Measurements from ENCODE around the gene CTSA.

Gene CTSA

GRCh38 chr20:45848421-45848820, 42.7 kb upstream of the CTSA start:
- Histone ChIP-seq H3K9me3 (no peaks in the 10 kb centered on the region), H3K4me3 (ENCODE audit: low read depth, low read length) (no peak overlapping the region), H3K27me3 (no peaks in the 10 kb centered on the region), H3K4me1 (no peaks in the 10 kb centered on the region), H3K36me3 (peaks cover 25% of the 10 kb centered on the region)
- TF ChIP-seq CTCF (IDR thresholded peaks at IDR 0.05; ENCODE audit: low read depth, low read length), result no peak
- DNase-seq, result no peak

GRCh38 chr20:45848969-45849582, 42.1 kb upstream of the CTSA start:
- H3K9me3 ChIP-seq, result no peaks in the 10 kb centered on the region
- H3K27me3 ChIP-seq, result no peaks in the 10 kb centered on the region
- DNase-seq, result no peak
- TF ChIP-seq CTCF (IDR thresholded peaks at IDR 0.05; ENCODE audit: low read depth, low read length), result no peak
- H3K4me3 ChIP-seq (ENCODE audit: low read depth, low read length), result no peak overlapping the region
- H3K4me1 ChIP-seq, result no peaks in the 10 kb centered on the region
- peaks cover 18% of the 10 kb centered on the region for H3K36me3 ChIP-seq

- Histone ChIP-seq H3K4me1 (no peaks in the 10 kb centered on the region), H3K27me3 (no peaks in the 10 kb centered on the region), H3K4me3 (ENCODE audit: low read depth, low read length) (no peak overlapping the region), H3K36me3 (peaks cover 7% of the 10 kb centered on the region), H3K9me3 (no peaks in the 10 kb centered on the region)
- DNase-seq, result no peak
- TF ChIP-seq CTCF (IDR thresholded peaks at IDR 0.05; ENCODE audit: low read depth, low read length), result no peak
Observed at GRCh38 chr20:45850238-45850637, 40.9 kb upstream of the CTSA start.

- no peak for DNase-seq
- Histone ChIP-seq H3K36me3 (peaks cover 7% of the 10 kb centered on the region), H3K27me3 (no peaks in the 10 kb centered on the region), H3K4me3 (ENCODE audit: low read depth, low read length) (no peak overlapping the region), H3K9me3 (no peaks in the 10 kb centered on the region), H3K4me1 (no peaks in the 10 kb centered on the region)
- TF ChIP-seq CTCF (IDR thresholded peaks at IDR 0.05; ENCODE audit: low read depth, low read length), result no peak
Observed at GRCh38 chr20:45850926-45851325, 40.2 kb upstream of the CTSA start.

- TF ChIP-seq CTCF (IDR thresholded peaks at IDR 0.05; ENCODE audit: low read depth, low read length), result no peak
Observed at GRCh38 chr20:45851501-45851900, 39.6 kb upstream of the CTSA start.

GRCh38 chr20:45852326-45852725, 38.8 kb upstream of the CTSA start:
- no peak for DNase-seq
- Histone ChIP-seq H3K9me3 (no peaks in the 10 kb centered on the region), H3K36me3 (peaks cover 2% of the 10 kb centered on the region; the same call in 1 of the 2 replicates), H3K4me1 (no peaks in the 10 kb centered on the region), H3K4me3 (ENCODE audit: low read depth, low read length) (no peak overlapping the region), H3K27me3 (no peaks in the 10 kb centered on the region)
- TF ChIP-seq CTCF (IDR thresholded peaks at IDR 0.05; ENCODE audit: low read depth, low read length), result no peak

More at GRCh38 chr20:45851501-45851900, 39.6 kb upstream of the CTSA start:
- no peaks in the 10 kb centered on the region for H3K4me1 ChIP-seq
- H3K27me3 ChIP-seq, result no peaks in the 10 kb centered on the region
- H3K9me3 ChIP-seq, result no peaks in the 10 kb centered on the region
- H3K4me3 ChIP-seq (ENCODE audit: low read depth, low read length), result no peak overlapping the region
- no peak for DNase-seq
- H3K36me3 ChIP-seq, result peaks cover 7% of the 10 kb centered on the region
